ENCODE measurements around the gene ASPSCR1.

Gene ASPSCR1

GRCh38 chr17:82035956-82036633 is 58.7 kb downstream of the ASPSCR1 start:
- TF ChIP-seq FOXP2 (optimal IDR thresholded peaks at IDR 0.05; ENCODE audit: borderline replicate concordance, extremely low read depth, extremely low read length, insufficient read depth): no peak
- TF ChIP-seq SIN3A (IDR thresholded peaks at IDR 0.05; ENCODE audit: borderline replicate concordance, insufficient read depth, low read length): no peak
- TF ChIP-seq POLR2AphosphoS5 (IDR thresholded peaks at IDR 0.05; ENCODE audit: low read depth, low read length): no peak
- TF ChIP-seq TAF1 (IDR thresholded peaks at IDR 0.05; ENCODE audit: borderline replicate concordance, insufficient read depth, low read length): no peak
- no peak for TF ChIP-seq REST (IDR thresholded peaks at IDR 0.05; ENCODE audit: insufficient read depth in 1 of 2, low read depth in 2 of 2, low read length in 2 of 2)

- TF ChIP-seq POLR2AphosphoS5 (IDR thresholded peaks at IDR 0.05; ENCODE audit: low read depth, low read length) (no peak), REST (IDR thresholded peaks at IDR 0.05; ENCODE audit: insufficient read depth in 1 of 2, low read depth in 2 of 2, low read length in 2 of 2) (no peak), FOXP2 (optimal IDR thresholded peaks at IDR 0.05; ENCODE audit: borderline replicate concordance, extremely low read depth, extremely low read length, insufficient read depth) (no peak), SIN3A (IDR thresholded peaks at IDR 0.05; ENCODE audit: borderline replicate concordance, insufficient read depth, low read length) (no peak), TAF1 (IDR thresholded peaks at IDR 0.05; ENCODE audit: borderline replicate concordance, insufficient read depth, low read length) (no peak)
Measured at GRCh38 chr17:82036634-82037091, 59.2 kb downstream of the ASPSCR1 start.

GRCh38 chr17:82037092-82037888 is 59.9 kb downstream of the ASPSCR1 start, which contains the start of gene DCXR:
DCXR (minus strand) TSS chr17:82037697; CDS start chr17:82037682, 15 bp downstream.
- peak; percentile 70; the same call in 1 of the 2 replicates for TF ChIP-seq TAF1 (IDR thresholded peaks at IDR 0.05; ENCODE audit: borderline replicate concordance, insufficient read depth, low read length)
- peak; percentile 92; the same call in 1 of the 2 replicates for TF ChIP-seq SIN3A (IDR thresholded peaks at IDR 0.05; ENCODE audit: borderline replicate concordance, insufficient read depth, low read length)
- TF ChIP-seq POLR2AphosphoS5 (IDR thresholded peaks at IDR 0.05; ENCODE audit: low read depth, low read length): peak; percentile 99
- TF ChIP-seq REST (IDR thresholded peaks at IDR 0.05; ENCODE audit: insufficient read depth in 1 of 2, low read depth in 2 of 2, low read length in 2 of 2): 0 out of 4 replicates have a peak, but pooled peaks of 1 of the 2 experiments have one; percentile 36
- peak; percentile 54 for TF ChIP-seq FOXP2 (optimal IDR thresholded peaks at IDR 0.05; ENCODE audit: borderline replicate concordance, extremely low read depth, extremely low read length, insufficient read depth)

GRCh38 chr17:82037889-82038195 is 60.4 kb downstream of the ASPSCR1 start:
- TF ChIP-seq TAF1 (IDR thresholded peaks at IDR 0.05; ENCODE audit: borderline replicate concordance, insufficient read depth, low read length): no peak
- no peak for TF ChIP-seq SIN3A (IDR thresholded peaks at IDR 0.05; ENCODE audit: borderline replicate concordance, insufficient read depth, low read length)
- no peak for TF ChIP-seq POLR2AphosphoS5 (IDR thresholded peaks at IDR 0.05; ENCODE audit: low read depth, low read length)
- TF ChIP-seq REST (IDR thresholded peaks at IDR 0.05; ENCODE audit: insufficient read depth in 1 of 2, low read depth in 2 of 2, low read length in 2 of 2): no peak
- no peak for TF ChIP-seq FOXP2 (optimal IDR thresholded peaks at IDR 0.05; ENCODE audit: borderline replicate concordance, extremely low read depth, extremely low read length, insufficient read depth)
